GM19328 (cell line): ENCODE measurements around the gene PBX4.
"Not testable (repeated sequence)": the region's sequence is repeated elsewhere in the genome, so short reads cannot be mapped to it uniquely, and the experiment has no call there.

Experiments
- ATAC-seq: cut with Tn5 transposase; IDR thresholded peaks from one replicate; pipeline ENCODE4 v1.9.1; 2021; ENCODE audit warnings: mild to moderate bottlenecking, moderate library complexity; ENCODE audit not compliant: unreplicated experiment

The PBX4 gene

GRCh38 chr19:19618219-19619051 is at the start of gene PBX4:
TSS of gene PBX4 (minus strand) at chr19:19618687. CDS start at chr19:19618629, 58 bp downstream.
- ATAC-seq = peak; percentile 94

GRCh38 chr19:19665420-19665948 is 47.0 kb upstream of the PBX4 start:
- ATAC-seq = not testable (repeated sequence)

GRCh38 chr19:19663256-19664120 is 45.0 kb upstream of the PBX4 start, which contains the start of gene ATP13A1:
TSS of gene ATP13A1 (minus strand) at chr19:19663676. CDS start at chr19:19663666, 10 bp downstream.
- ATAC-seq = peak; percentile 74

GRCh38 chr19:19662871-19663255 is 44.4 kb upstream of the PBX4 start:
- ATAC-seq = no peak

GRCh38 chr19:19662344-19662743 is 43.9 kb upstream of the PBX4 start:
- ATAC-seq = no peak

GRCh38 chr19:19661675-19662251 is 43.3 kb upstream of the PBX4 start:
- no peak for ATAC-seq

GRCh38 chr19:19661141-19661674 is 42.7 kb upstream of the PBX4 start:
- no peak for ATAC-seq

- no peak for ATAC-seq
Observed at GRCh38 chr19:19659646-19660245, 41.3 kb upstream of the PBX4 start.

- ATAC-seq = no peak
Observed at GRCh38 chr19:19657397-19657783, 38.9 kb upstream of the PBX4 start.

- no peak for ATAC-seq
Observed at GRCh38 chr19:19656451-19657396, 38.2 kb upstream of the PBX4 start.

- no peak for ATAC-seq
Observed at GRCh38 chr19:19655641-19656343, 37.3 kb upstream of the PBX4 start.

GRCh38 chr19:19655051-19655594 is 36.6 kb upstream of the PBX4 start:
- no peak for ATAC-seq

GRCh38 chr19:19654441-19654840 is 36.0 kb upstream of the PBX4 start:
- no peak for ATAC-seq

- ATAC-seq = no peak
Observed at GRCh38 chr19:19653597-19654147, 35.2 kb upstream of the PBX4 start.

GRCh38 chr19:19652482-19653295 is 34.2 kb upstream of the PBX4 start:
- ATAC-seq = no peak

GRCh38 chr19:19651076-19651475 is 32.6 kb upstream of the PBX4 start:
- no peak for ATAC-seq

GRCh38 chr19:19650331-19650730 is 31.8 kb upstream of the PBX4 start:
- ATAC-seq = no peak
